Ascending aorta (tissue), 2 donors: ENCODE data around the gene NOTCH1. TPM values are rescaled to one million over a fixed set of nuclear protein-coding genes. Genes with fewer than 3 reads are reported as not detected.

Experiments used
- DNase-seq, 2 donors: peaks; one replicate each; pipeline ENCODE4 v3.0.0-alpha.2; 2019; ENCODE audit warnings: low spot score in 2 of 2
- H3K27ac ChIP-seq, 2 donors: fragments of 200-600 bp; sonication (generic); one replicate each; pipeline ENCODE4 v1.5.1; 2016 to 2017; ENCODE audit warnings: mild to moderate bottlenecking in 1 of 2
- H3K27me3 ChIP-seq: fragments of 200-600 bp; sonication (generic); one replicate; pipeline ENCODE4 v1.5.1; 2017
- H3K36me3 ChIP-seq, 2 donors: fragments of 200-600 bp; sonication (generic); one replicate each; pipeline ENCODE4 v1.5.1; 2016
- H3K4me1 ChIP-seq, 2 donors: fragments of 200-600 bp; sonication (generic); one replicate each; pipeline ENCODE4 v1.5.1; 2016 to 2017; ENCODE audit warnings: mild to moderate bottlenecking in 1 of 2
- H3K4me3 ChIP-seq, 2 donors: fragments of 200-600 bp; sonication (generic); one replicate each; pipeline ENCODE4 v1.5.1; 2016 to 2017; ENCODE audit warnings: mild to moderate bottlenecking in 1 of 2
- H3K9me3 ChIP-seq, 2 donors: fragments of 200-600 bp; sonication (generic); one replicate each; pipeline ENCODE4 v1.5.1; 2016
- intact Hi-C: fragments of 100-400 bp; cut with DNase I; formaldehyde crosslinking; loops from one replicate; pipeline ENCODE4 v1.15.1; 2023
- total RNA-seq: library from RNA; depleted of rRNA; stranded (reverse); fragments of >200 nt; gene quantifications from one replicate; pipeline ENCODE4 v1.1.0, GENCODE V29; 2016
- TF ChIP-seq, protein P1 (sequence below), 3 experiments: fragments of 200-600 bp in 2 of 3; fragments of 450-650 bp in 1 of 3; sonication (generic) in 2 of 3; IDR thresholded peaks; one replicate each; pipeline ENCODE4 v1.5.1; 2016 to 2019; ENCODE audit warnings: antibody characterized with exemption in 3 of 3, mild to moderate bottlenecking in 1 of 3, moderate library complexity in 1 of 3

NOTCH1 gene
- total RNA-seq, 1 donor from 2014 or later: 120 TPM

DNA sequence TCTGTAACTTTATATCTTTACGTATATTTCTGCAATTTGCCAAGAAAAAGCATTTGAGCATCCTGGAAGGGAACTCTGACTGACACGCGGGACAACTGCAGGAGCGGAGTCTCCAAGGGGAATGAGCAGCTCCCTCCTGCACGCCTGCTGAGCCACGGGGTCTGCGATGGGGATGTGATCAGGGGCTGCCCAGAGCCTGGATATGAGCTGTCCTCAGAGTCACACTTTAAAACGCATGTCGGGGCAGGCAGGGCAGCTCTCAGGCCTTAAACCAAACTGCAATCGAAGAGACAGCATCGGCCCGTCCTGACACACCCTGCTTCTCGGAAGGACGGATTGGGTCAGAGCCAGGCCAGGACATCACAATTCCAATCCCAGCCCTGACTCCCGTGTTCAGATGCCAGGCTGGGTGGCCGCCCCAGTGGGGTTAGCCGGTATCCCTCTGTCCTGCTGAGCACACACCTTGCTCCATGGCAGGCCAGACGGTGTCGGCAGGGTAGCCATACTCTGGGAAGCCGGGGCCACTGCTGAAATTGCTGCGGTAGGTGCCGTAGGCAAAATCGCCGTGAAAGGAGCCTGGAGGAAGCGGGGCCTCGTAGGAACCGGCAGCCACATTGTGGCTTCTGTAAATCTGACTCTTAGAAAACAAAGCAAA lies 80.2 kb downstream of the NOTCH1 start:
- H3K36me3 ChIP-seq: peaks cover 96 to 99% of the 10 kb centered on the region in 2 donors
- no peaks in the 10 kb centered on the region for H3K9me3 ChIP-seq
- TF ChIP-seq, protein P1, sequence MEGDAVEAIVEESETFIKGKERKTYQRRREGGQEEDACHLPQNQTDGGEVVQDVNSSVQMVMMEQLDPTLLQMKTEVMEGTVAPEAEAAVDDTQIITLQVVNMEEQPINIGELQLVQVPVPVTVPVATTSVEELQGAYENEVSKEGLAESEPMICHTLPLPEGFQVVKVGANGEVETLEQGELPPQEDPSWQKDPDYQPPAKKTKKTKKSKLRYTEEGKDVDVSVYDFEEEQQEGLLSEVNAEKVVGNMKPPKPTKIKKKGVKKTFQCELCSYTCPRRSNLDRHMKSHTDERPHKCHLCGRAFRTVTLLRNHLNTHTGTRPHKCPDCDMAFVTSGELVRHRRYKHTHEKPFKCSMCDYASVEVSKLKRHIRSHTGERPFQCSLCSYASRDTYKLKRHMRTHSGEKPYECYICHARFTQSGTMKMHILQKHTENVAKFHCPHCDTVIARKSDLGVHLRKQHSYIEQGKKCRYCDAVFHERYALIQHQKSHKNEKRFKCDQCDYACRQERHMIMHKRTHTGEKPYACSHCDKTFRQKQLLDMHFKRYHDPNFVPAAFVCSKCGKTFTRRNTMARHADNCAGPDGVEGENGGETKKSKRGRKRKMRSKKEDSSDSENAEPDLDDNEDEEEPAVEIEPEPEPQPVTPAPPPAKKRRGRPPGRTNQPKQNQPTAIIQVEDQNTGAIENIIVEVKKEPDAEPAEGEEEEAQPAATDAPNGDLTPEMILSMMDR (IDR thresholded peaks at IDR 0.05): no peak
- no peaks in the 10 kb centered on the region for H3K4me1 ChIP-seq
- no peak overlapping the region for H3K27ac ChIP-seq
- intact Hi-C loops: no loop called here
- no peak overlapping the region for H3K4me3 ChIP-seq
- no peaks in the 10 kb centered on the region for H3K27me3 ChIP-seq
- DNase-seq: no peak

DNA sequence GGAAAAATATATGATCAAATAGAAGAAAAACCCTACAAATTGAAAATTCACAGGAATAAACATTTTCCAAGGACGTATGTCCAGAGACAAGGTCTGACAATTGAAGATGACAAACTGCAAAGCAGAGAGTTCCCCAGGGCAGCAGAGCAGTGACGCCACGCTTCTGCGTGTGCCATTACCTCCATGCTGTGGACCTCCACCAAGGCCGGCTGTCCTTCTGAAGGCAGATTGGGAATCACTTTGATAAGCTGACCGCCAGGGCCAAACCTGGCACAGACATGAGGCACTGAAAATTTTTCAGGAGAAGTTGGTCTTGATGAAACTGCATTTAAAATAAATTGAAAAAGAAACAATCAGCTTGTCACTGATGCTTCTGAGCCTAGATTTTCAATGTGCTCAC lies 81.6 kb downstream of the NOTCH1 start:
- intact Hi-C loops: no loop called here
- Histone ChIP-seq H3K27me3 (no peaks in the 10 kb centered on the region), H3K4me1 (no peaks in the 10 kb centered on the region), H3K36me3 (peaks cover 96 to 100% of the 10 kb centered on the region in 2 donors), H3K9me3 (no peaks in the 10 kb centered on the region), H3K27ac (no peak overlapping the region), H3K4me3 (no peak overlapping the region)
- TF ChIP-seq, protein P1 (IDR thresholded peaks at IDR 0.05): no peak
- no peak for DNase-seq

DNA sequence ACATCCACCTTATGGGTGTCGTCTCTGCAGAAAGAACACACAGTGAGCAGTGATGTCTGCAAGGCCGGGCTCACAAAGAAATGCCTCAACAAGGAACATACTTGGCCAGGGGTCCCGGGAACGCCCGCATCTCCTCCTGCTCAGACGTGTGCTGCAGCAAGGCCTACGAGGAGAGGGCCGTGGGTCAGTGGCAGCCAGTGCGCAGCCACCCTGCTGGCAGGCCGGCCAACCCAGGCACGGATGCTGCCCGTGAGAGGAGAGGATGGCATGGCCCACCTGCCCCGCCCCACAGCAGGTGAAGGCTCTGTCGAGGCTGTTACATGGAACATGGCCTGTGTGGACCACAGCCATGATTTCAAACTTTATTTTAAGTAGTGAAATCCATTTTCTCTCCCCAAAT lies 82.3 kb downstream of the NOTCH1 start:
- H3K27me3 ChIP-seq: no peaks in the 10 kb centered on the region
- TF ChIP-seq, protein P1 (IDR thresholded peaks at IDR 0.05): no peak
- no peak overlapping the region for H3K4me3 ChIP-seq
- no peak overlapping the region for H3K27ac ChIP-seq
- H3K9me3 ChIP-seq: no peaks in the 10 kb centered on the region
- intact Hi-C loops: no loop called here
- peaks cover 98 to 100% of the 10 kb centered on the region in 2 donors for H3K36me3 ChIP-seq
- no peaks in the 10 kb centered on the region for H3K4me1 ChIP-seq
- no peak for DNase-seq

DNA sequence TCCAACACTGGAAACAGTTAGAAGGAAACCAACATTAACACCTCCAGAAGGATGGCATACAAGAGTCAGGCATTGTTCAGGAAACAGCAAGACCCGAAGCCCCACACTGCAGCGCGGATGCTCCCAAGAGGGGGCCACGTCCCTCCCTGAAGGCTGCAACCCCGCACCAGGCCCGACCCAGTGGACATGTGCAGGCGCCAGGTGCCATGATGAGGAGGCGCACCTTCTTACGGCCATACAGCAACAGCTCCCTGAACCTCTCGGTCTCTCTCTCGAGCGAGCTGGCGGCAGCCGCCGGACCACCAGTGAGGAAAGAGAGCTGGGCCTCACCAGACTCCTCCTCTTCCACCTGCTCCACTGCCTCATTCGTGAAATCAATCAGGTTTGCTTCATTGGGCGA lies 83.2 kb downstream of the NOTCH1 start:
- Histone ChIP-seq H3K36me3 (peaks cover 99 to 100% of the 10 kb centered on the region in 2 donors), H3K27ac (no peak overlapping the region), H3K9me3 (no peaks in the 10 kb centered on the region), H3K27me3 (no peaks in the 10 kb centered on the region), H3K4me3 (no peak overlapping the region), H3K4me1 (no peaks in the 10 kb centered on the region)
- DNase-seq: no peak
- TF ChIP-seq, protein P1 (IDR thresholded peaks at IDR 0.05): no peak
- intact Hi-C loops: no loop called here

DNA sequence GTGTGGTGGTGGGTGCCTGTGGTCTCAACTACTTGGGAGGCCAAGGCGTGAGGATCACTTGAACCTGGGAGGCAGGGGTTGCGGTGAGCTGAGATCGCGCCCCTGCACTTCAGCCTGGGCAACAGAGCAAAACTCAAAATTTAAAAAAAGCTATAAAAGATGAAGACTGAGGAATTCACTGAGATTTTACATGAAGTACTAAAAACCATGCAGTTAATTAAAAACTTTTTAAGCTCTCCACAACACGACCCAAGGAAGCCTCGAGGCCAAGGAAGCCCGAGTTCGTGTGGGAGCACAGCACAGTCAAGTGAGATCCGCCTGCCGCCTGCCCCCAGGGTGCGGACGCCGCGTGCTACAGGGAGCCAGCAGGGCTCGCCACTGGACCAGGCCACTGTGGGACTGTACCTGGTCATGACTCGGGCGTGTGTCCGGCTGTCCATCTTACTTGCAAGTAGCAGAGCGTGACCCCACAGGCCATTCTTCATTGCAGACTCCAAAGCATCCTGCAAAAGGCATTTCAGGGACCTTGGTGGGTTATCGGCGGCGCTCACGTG lies 85.0 kb downstream of the NOTCH1 start:
- no peak for DNase-seq
- Histone ChIP-seq H3K27ac (no peak overlapping the region), H3K4me1 (no peaks in the 10 kb centered on the region), H3K27me3 (no peaks in the 10 kb centered on the region), H3K36me3 (peaks cover 99 to 100% of the 10 kb centered on the region in 2 donors), H3K4me3 (no peak overlapping the region), H3K9me3 (no peaks in the 10 kb centered on the region)
- TF ChIP-seq, protein P1 (IDR thresholded peaks at IDR 0.05): no peak
- intact Hi-C loops: no loop called here
